ENCODE data around the gene C11orf21.

The C11orf21 gene

GRCh38 chr11:2321311-2321683, 19.6 kb upstream of the C11orf21 start:
- DNase-seq (ENCODE audit: low read depth, low spot score), result no peak
- no peak overlapping the region for H3K4me3 ChIP-seq (ENCODE audit: low read depth, low read length)
- in situ Hi-C loops (cut with HindIII; ENCODE audit: low sequenced_read_pairs), result no loop called here
- TF ChIP-seq CTCF (IDR thresholded peaks at IDR 0.05; ENCODE audit: low read depth, low read length), result no peak

GRCh38 chr11:2320568-2321310, 19.0 kb upstream of the C11orf21 start:
- no peak for TF ChIP-seq CTCF (IDR thresholded peaks at IDR 0.05; ENCODE audit: low read depth, low read length)
- DNase-seq (ENCODE audit: low read depth, low spot score), result no peak
- in situ Hi-C loops (cut with HindIII; ENCODE audit: low sequenced_read_pairs), result no loop called here
- no peak overlapping the region for H3K4me3 ChIP-seq (ENCODE audit: low read depth, low read length)

GRCh38 chr11:2319791-2320472, 18.2 kb upstream of the C11orf21 start:
- no peak for DNase-seq (ENCODE audit: low read depth, low spot score)
- no peak overlapping the region for H3K4me3 ChIP-seq (ENCODE audit: low read depth, low read length)
- in situ Hi-C loops (cut with HindIII; ENCODE audit: low sequenced_read_pairs), result no loop called here
- TF ChIP-seq CTCF (IDR thresholded peaks at IDR 0.05; ENCODE audit: low read depth, low read length), result no peak

- no peak for DNase-seq (ENCODE audit: low read depth, low spot score)
- TF ChIP-seq CTCF (IDR thresholded peaks at IDR 0.05; ENCODE audit: low read depth, low read length), result no peak
- no peak overlapping the region for H3K4me3 ChIP-seq (ENCODE audit: low read depth, low read length)
- in situ Hi-C loops (cut with HindIII; ENCODE audit: low sequenced_read_pairs), result no loop called here
These were observed 17.0 kb upstream of the C11orf21 start for GRCh38 chr11:2318707-2319106.

- in situ Hi-C loops (cut with HindIII; ENCODE audit: low sequenced_read_pairs), result no loop called here
- no peak for DNase-seq (ENCODE audit: low read depth, low spot score)
- no peak for TF ChIP-seq CTCF (IDR thresholded peaks at IDR 0.05; ENCODE audit: low read depth, low read length)
- H3K4me3 ChIP-seq (ENCODE audit: low read depth, low read length), result no peak overlapping the region
These were observed 16.4 kb upstream of the C11orf21 start for GRCh38 chr11:2318123-2318522.

GRCh38 chr11:2317354-2318050, 15.8 kb upstream of the C11orf21 start:
- in situ Hi-C loops (cut with HindIII; ENCODE audit: low sequenced_read_pairs), result no loop called here
- no peak for DNase-seq (ENCODE audit: low read depth, low spot score)

More at GRCh38 chr11:2317354-2318050, 15.8 kb upstream of the C11orf21 start:
- TF ChIP-seq CTCF (IDR thresholded peaks at IDR 0.05; ENCODE audit: low read depth, low read length), result no peak
- no peak overlapping the region for H3K4me3 ChIP-seq (ENCODE audit: low read depth, low read length)
